ENCODE measurements around the gene RAB8B.

DNA sequence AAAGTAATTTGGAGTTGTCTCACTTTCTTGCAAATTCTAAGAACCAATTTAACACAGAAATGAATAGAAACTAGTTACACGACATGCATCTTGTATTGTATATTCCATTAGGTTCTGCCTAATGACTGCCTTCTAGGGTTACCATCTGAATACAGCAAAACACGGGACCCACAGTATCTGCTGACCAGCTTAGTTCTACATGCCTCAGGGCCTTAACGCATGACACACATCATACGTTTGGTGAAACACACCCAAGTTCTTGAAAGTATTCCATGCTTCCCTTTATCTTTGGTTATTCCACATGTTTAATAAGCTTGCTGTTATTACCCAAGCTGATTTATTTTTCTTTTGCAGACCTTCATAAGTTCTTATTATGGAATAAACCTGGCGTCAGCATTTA is 115.9 kb downstream of the RAB8B start:
- no peak for TF ChIP-seq TAF15 (IDR thresholded peaks at IDR 0.05; ENCODE audit: low read depth, low read length, poor library complexity, severe bottlenecking)
- no peak for TF ChIP-seq ZNF34 (CRISPR knock-in tag; IDR thresholded peaks at IDR 0.05; ENCODE audit: borderline replicate concordance)
- TF ChIP-seq FOXA1 (IDR thresholded peaks at IDR 0.05) = no peak
- no peak for TF ChIP-seq FOXA1 (CRISPR knock-in tag; IDR thresholded peaks at IDR 0.05)
- no peak for TF ChIP-seq PHB2 (IDR thresholded peaks at IDR 0.05; ENCODE audit: partially characterized antibody)
- TF ChIP-seq USF2 (IDR thresholded peaks at IDR 0.05; ENCODE audit: low read depth, low read length) = no peak
- no peak for TF ChIP-seq USF2 (CRISPR knock-in tag; IDR thresholded peaks at IDR 0.05; ENCODE audit: borderline replicate concordance)
- TF ChIP-seq POLR2AphosphoS5 (IDR thresholded peaks at IDR 0.05; ENCODE audit: low read depth, low read length) = no peak

Data from HepG2 (cell line).